Neural crest cell (in vitro differentiated cells): Measurements from ENCODE around the gene SYNJ2. TPM values are rescaled to one million over a fixed set of nuclear protein-coding genes. Genes with fewer than 3 reads are reported as not detected.

Experiments
- DNase-seq: peaks from one replicate; pipeline ENCODE4 v3.0.0; 2021; ENCODE audit warnings: low read depth, mixed read lengths, low spot score
- H3K27ac Mint-ChIP-seq: one replicate; pipeline ENCODE4 v1.8.0; 2021; ENCODE audit warnings: mild to moderate bottlenecking, mixed read lengths; ENCODE audit not compliant: unreplicated experiment
- H3K27me3 Mint-ChIP-seq: 2 replicates; pipeline ENCODE4 v1.8.0; 2021; ENCODE audit warnings: low read depth, mild to moderate bottlenecking, mixed read lengths
- H3K36me3 Mint-ChIP-seq: 2 replicates; pipeline ENCODE4 v1.8.0; 2021; ENCODE audit warnings: low read depth, mild to moderate bottlenecking, mixed read lengths
- H3K4me1 Mint-ChIP-seq: 2 replicates; pipeline ENCODE4 v1.8.0; 2021; ENCODE audit warnings: mixed read lengths
- H3K4me3 Mint-ChIP-seq: one replicate; pipeline ENCODE4 v1.8.0; 2021; ENCODE audit warnings: mild to moderate bottlenecking, mixed read lengths
- H3K9me3 Mint-ChIP-seq: 2 replicates; pipeline ENCODE4 v1.8.0; 2021; ENCODE audit warnings: mixed read lengths
- total RNA-seq: library from RNA; stranded (reverse); gene quantifications from 2 replicates; pipeline ENCODE4 v1.2.1, GENCODE V29; 2021
- TF ChIP-seq, protein P1 (sequence below): fragments of 200-600 bp; sonication (generic); conservative IDR thresholded peaks from 2 replicates; pipeline ENCODE4 v1.5.0; 2021; ENCODE audit warnings: antibody characterized with exemption, mild to moderate bottlenecking

The SYNJ2 gene
- total RNA-seq, 1 donor from 2014 or later: 2.9 TPM

DNA sequence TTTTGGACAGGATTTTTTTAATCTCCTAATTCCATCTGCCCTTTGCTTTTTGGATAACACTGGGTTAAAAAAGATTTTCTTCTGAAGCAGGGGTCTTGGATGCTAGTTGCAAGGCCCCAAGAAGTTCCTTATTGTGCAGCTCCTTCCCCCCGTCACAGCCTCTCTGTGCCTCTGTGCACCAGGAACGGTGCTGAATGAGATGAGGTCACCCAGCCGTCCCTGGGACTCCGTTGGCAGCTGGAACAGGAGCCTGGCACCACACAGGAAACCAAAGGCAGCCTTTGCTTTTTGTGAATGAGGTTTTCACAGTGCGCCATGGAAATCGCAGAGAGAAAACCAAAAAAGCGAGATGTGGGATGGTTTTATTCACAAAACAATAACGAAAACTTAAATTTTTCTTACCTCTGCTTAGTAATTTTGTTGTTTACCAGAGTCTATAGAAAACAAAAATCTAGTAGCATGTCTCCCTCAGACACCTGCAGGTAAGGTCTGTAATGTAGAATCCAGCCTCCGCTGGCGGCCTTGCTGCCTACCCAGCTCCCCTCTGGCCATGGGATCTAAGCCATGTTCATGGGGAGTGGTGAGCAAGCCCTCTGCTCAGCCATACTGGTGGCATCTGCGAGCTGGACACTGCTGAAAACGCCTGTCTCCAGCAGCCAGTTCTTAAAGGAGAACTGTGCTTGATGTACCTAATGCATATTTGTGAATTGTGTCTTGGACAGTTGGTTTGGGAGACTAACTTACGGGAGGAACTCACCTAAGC is 40.4 kb upstream of the SYNJ2 start:
- peaks cover 33% of the 10 kb centered on the region for H3K36me3 Mint-ChIP-seq
- no peaks in the 10 kb centered on the region for H3K4me1 Mint-ChIP-seq
- H3K4me3 Mint-ChIP-seq: no peak overlapping the region
- TF ChIP-seq, protein P1, sequence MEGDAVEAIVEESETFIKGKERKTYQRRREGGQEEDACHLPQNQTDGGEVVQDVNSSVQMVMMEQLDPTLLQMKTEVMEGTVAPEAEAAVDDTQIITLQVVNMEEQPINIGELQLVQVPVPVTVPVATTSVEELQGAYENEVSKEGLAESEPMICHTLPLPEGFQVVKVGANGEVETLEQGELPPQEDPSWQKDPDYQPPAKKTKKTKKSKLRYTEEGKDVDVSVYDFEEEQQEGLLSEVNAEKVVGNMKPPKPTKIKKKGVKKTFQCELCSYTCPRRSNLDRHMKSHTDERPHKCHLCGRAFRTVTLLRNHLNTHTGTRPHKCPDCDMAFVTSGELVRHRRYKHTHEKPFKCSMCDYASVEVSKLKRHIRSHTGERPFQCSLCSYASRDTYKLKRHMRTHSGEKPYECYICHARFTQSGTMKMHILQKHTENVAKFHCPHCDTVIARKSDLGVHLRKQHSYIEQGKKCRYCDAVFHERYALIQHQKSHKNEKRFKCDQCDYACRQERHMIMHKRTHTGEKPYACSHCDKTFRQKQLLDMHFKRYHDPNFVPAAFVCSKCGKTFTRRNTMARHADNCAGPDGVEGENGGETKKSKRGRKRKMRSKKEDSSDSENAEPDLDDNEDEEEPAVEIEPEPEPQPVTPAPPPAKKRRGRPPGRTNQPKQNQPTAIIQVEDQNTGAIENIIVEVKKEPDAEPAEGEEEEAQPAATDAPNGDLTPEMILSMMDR: no peak
- H3K27ac Mint-ChIP-seq: no peak overlapping the region
- no peak for DNase-seq
- H3K9me3 Mint-ChIP-seq: no peaks in the 10 kb centered on the region
- no peaks in the 10 kb centered on the region for H3K27me3 Mint-ChIP-seq

DNA sequence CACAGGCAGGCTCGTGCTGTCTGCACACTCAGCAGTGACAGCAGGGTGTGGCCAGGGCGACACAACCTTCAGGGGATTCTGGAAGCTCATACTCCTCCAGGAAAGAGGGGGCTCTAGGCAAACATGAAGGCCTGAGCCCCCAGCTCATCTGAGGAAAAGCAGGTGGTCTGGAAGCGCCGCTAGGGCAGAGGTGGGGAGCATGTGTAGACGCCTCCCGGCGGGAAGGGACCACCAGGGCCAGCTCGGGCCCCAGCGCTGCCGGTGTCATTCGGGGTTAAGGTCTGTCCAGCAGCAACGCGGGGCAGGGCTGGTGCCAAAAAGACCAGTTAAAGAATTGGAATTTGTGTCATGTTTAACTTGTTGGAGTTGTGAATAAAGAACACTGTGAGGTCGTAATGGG is 39.3 kb upstream of the SYNJ2 start:
- Mint-ChIP-seq H3K4me1 (no peaks in the 10 kb centered on the region), H3K4me3 (no peak overlapping the region), H3K27me3 (no peaks in the 10 kb centered on the region), H3K36me3 (peaks cover 44% of the 10 kb centered on the region), H3K9me3 (no peaks in the 10 kb centered on the region), H3K27ac (no peak overlapping the region)
- TF ChIP-seq, protein P1: no peak
- DNase-seq: no peak

DNA sequence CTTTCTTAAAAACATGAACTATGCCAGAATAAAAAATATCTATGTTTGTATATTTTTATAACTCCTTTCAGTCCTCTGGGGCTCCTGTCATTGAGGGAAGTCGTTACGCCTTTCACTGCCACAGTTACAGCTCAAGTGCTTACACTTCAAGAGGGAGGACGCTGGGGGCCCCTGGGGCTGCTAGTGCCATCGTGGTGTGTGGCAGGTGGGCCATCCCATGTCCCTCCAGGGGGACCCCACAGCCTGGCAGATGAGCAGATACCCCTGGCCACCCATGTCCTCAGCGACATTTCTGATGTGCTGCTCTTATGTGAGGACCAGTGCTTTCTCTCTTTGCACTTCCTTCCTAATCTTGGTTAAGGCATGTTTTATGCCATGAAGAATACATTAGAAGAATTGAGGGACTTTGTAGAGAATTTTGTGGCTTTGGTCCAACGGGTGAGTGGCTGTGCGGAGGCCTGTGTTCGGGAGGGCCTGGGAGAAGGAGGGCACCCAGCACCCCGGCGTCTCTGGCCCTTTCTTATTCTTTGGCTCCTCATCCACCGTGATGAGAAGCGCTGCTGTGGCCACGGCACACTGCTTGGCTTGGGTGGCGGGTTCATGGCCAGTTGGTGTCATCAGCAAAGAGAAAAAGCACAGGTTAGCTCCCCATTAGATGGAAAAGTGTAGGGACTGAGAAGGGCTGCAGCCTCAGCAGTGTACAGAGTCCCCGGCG is 38.3 kb upstream of the SYNJ2 start:
- Mint-ChIP-seq H3K27me3 (no peaks in the 10 kb centered on the region), H3K9me3 (no peaks in the 10 kb centered on the region), H3K36me3 (peaks cover 52% of the 10 kb centered on the region), H3K4me3 (no peak overlapping the region), H3K4me1 (no peaks in the 10 kb centered on the region), H3K27ac (no peak overlapping the region)
- TF ChIP-seq, protein P1: no peak
- no peak for DNase-seq

DNA sequence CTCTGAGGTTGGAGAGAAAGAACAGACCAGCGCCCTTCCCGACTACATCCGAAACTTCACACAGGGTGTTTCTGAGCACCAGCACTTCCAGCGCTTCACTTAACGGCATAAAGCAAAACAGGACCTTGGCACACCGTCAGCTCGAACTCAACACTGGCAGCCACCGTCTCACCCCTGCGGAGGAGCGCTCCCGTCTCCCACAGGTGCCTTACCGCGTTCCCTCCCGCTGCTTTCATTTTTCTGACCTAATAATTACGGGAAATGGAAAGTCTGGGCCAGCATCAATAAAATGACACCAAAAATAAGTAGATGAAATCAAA is 37.7 kb upstream of the SYNJ2 start:
- Mint-ChIP-seq H3K9me3 (peaks cover 4% of the 10 kb centered on the region), H3K4me1 (no peaks in the 10 kb centered on the region), H3K4me3 (no peak overlapping the region), H3K27me3 (no peaks in the 10 kb centered on the region), H3K36me3 (peaks cover 55% of the 10 kb centered on the region), H3K27ac (no peak overlapping the region)
- no peak for DNase-seq
- TF ChIP-seq, protein P1: no peak

DNA sequence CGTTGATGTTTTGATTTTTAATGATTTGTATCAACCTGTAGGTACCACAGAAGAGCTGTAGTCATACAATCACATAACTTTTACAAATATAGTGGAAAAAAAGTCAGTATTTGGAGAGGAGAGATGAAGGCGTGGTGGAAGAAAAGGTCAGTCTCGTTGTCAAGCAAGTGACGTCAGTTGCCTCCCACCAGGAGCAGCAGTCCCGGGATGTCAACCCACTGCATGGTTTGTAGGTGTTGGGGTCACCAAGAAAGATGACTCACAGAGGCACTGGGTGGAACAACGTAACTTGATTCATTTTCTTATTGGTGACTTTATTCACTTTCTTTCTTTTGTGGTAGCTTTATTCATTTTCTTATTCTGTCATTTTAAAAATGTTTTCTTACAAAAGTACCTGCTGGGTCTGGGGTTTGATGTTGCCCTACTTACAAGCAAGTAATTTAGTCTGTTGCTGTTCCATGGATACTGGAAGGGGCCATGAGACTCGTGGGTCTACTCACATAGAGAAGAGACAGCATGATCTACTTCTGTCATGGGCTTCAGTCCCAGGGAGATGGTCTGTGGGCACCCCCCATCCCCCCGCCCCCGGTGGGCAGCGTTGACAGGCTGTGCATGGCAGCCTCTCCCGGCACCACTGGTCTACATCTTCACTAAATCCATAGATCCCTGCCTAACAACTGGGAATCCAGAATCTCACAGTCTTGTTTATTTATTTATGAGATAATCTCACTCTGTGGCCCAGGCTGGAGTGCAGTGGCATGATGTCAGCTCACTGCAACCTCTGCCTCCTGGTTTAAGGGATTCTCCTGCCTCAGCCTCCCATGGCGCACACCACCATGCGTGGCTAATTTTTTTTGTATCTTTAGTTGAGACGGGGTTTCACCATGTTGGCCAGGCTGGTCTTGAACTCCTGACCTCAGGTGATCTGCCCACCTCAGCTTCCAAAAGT is 36.4 kb upstream of the SYNJ2 start:
- peaks cover 55% of the 10 kb centered on the region for H3K36me3 Mint-ChIP-seq
- H3K4me1 Mint-ChIP-seq: no peaks in the 10 kb centered on the region
- H3K9me3 Mint-ChIP-seq: peaks cover 11% of the 10 kb centered on the region
- no peak overlapping the region for H3K27ac Mint-ChIP-seq
- no peak for DNase-seq
- no peaks in the 10 kb centered on the region for H3K27me3 Mint-ChIP-seq
- H3K4me3 Mint-ChIP-seq: no peak overlapping the region
- TF ChIP-seq, protein P1: no peak
